Spleen (tissue), 7 donors: ENCODE data around the gene CACNA1D.

Experiments used
- POLR2A ChIP-seq, 3 donors: fragments of 450-650 bp; IDR thresholded peaks; one replicate each; pipeline ENCODE4 v1.5.1; 2017; ENCODE audit warnings: antibody characterized with exemption in 3 of 3, mild to moderate bottlenecking in 1 of 3
- TF ChIP-seq, protein P1 (sequence below), 11 experiments: fragments of 200-600 bp in 7 of 11; fragments of 450-650 bp in 4 of 11; sonication (generic) in 4 of 11; IDR thresholded peaks in 8 of 11; conservative IDR thresholded peaks in 3 of 11; 1 replicate in 7 of 11; 2 replicates in 4 of 11; pipeline versions ENCODE4 v1.4.0 to v1.8.0; 2016 to 2021; ENCODE audit warnings: antibody characterized with exemption in 11 of 11, inconsistent platforms in 4 of 11, mild to moderate bottlenecking in 1 of 11
- donor health status: DM: no; HTN: no; CAD: no; lungs with moderate emphysema.
- donor health status: DM: no; HTN: no; CAD: no.
- donor health status: DM: no; HTN: no; CAD: no.

DNA sequence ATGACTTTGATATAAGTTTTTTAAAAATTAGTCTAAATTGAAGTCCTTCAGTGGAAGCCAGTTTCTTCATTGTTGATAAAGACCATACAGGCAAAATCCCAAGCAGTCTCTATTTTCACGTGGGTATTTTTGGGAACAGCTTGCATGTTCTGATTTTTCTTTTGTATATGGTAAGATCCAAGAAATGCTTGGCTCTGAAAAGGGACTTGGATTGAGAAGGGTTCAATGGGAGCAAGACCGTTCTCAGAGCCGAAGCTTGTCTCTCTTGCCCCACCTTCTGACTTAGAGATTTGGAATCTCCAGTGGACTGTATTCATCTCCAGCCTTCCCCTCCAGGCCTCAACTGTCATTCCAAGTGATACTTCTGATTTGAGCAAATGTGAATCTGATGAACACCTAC is 176.3 kb downstream of the CACNA1D start:
- TF ChIP-seq, protein P1, sequence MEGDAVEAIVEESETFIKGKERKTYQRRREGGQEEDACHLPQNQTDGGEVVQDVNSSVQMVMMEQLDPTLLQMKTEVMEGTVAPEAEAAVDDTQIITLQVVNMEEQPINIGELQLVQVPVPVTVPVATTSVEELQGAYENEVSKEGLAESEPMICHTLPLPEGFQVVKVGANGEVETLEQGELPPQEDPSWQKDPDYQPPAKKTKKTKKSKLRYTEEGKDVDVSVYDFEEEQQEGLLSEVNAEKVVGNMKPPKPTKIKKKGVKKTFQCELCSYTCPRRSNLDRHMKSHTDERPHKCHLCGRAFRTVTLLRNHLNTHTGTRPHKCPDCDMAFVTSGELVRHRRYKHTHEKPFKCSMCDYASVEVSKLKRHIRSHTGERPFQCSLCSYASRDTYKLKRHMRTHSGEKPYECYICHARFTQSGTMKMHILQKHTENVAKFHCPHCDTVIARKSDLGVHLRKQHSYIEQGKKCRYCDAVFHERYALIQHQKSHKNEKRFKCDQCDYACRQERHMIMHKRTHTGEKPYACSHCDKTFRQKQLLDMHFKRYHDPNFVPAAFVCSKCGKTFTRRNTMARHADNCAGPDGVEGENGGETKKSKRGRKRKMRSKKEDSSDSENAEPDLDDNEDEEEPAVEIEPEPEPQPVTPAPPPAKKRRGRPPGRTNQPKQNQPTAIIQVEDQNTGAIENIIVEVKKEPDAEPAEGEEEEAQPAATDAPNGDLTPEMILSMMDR (IDR thresholded peaks at IDR 0.05 in 8 of 11, conservative IDR thresholded peaks at IDR 0.05 in 3 of 11) = no peak
- no peak for TF ChIP-seq POLR2A (IDR thresholded peaks at IDR 0.05)
